Mesothelial cell of epicardium (in vitro differentiated cells): ENCODE results near the gene ZNF83. TPM values are rescaled to one million over a fixed set of nuclear protein-coding genes. Genes with fewer than 3 reads are reported as not detected.

ENCODE experiments used
- DNase-seq, 2 experiments: peaks; one replicate each; pipeline ENCODE4 v3.0.0; 2021; ENCODE audit warnings: low spot score in 2 of 2; ENCODE audit not compliant: unreplicated experiment in 2 of 2
- H3K27ac Mint-ChIP-seq: 2 replicates; pipeline ENCODE4 v1.8.0; 2021; ENCODE audit warnings: mixed read lengths
- H3K27me3 Mint-ChIP-seq: 2 replicates; pipeline ENCODE4 v1.8.0; 2021; ENCODE audit warnings: low read depth, mixed read lengths
- H3K36me3 Mint-ChIP-seq: 2 replicates; pipeline ENCODE4 v1.8.0; 2021; ENCODE audit warnings: mixed read lengths
- H3K4me1 Mint-ChIP-seq: 2 replicates; pipeline ENCODE4 v1.8.0; 2021; ENCODE audit warnings: mixed read lengths
- H3K4me3 Mint-ChIP-seq: 2 replicates; pipeline ENCODE4 v1.8.0; 2021; ENCODE audit warnings: mild to moderate bottlenecking, moderate library complexity, mixed read lengths
- H3K9me3 Mint-ChIP-seq: 2 replicates; pipeline ENCODE4 v1.8.0; 2021; ENCODE audit warnings: mixed read lengths
- total RNA-seq: library from RNA; stranded (reverse); gene quantifications from 3 replicates; pipeline ENCODE4 v1.2.1, GENCODE V29; 2021
- TF ChIP-seq, protein P1 (sequence below): fragments of 200-600 bp; sonication (generic); IDR thresholded peaks from one replicate; pipeline ENCODE4 v1.5.0; 2021; ENCODE audit warnings: antibody characterized with exemption; ENCODE audit not compliant: unreplicated experiment

The ZNF83 gene
- total RNA-seq, 1 donor from 2014 or later, result 143 TPM

DNA sequence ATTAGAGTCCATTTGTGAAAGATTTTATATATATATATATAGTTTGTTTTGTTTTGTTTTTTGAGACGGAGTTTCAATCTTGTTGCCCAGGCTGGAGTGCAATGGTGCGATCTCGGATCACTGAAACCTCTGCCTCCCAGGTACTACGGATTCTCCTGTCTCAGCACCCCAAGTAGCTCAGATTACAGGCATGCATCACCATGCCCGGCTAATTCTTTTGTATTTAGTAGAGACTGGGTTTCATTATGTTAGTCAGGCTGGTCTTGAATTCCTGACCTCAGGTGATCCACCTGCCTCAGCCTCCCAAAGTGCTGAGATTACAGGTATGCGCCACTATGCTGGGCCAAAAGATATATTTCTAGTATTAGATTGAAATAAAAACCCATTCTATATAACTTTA, 72.0 kb downstream of the ZNF83 start:
- TF ChIP-seq, protein P1, sequence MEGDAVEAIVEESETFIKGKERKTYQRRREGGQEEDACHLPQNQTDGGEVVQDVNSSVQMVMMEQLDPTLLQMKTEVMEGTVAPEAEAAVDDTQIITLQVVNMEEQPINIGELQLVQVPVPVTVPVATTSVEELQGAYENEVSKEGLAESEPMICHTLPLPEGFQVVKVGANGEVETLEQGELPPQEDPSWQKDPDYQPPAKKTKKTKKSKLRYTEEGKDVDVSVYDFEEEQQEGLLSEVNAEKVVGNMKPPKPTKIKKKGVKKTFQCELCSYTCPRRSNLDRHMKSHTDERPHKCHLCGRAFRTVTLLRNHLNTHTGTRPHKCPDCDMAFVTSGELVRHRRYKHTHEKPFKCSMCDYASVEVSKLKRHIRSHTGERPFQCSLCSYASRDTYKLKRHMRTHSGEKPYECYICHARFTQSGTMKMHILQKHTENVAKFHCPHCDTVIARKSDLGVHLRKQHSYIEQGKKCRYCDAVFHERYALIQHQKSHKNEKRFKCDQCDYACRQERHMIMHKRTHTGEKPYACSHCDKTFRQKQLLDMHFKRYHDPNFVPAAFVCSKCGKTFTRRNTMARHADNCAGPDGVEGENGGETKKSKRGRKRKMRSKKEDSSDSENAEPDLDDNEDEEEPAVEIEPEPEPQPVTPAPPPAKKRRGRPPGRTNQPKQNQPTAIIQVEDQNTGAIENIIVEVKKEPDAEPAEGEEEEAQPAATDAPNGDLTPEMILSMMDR, result no peak
- no peak overlapping the region for H3K4me3 Mint-ChIP-seq
- H3K27ac Mint-ChIP-seq, result no peak overlapping the region
- H3K9me3 Mint-ChIP-seq, result no peaks in the 10 kb centered on the region
- DNase-seq, result no peak
- peaks cover 16% of the 10 kb centered on the region for H3K4me1 Mint-ChIP-seq
- H3K36me3 Mint-ChIP-seq, result peaks cover 31% of the 10 kb centered on the region
- H3K27me3 Mint-ChIP-seq, result no peaks in the 10 kb centered on the region

Other genes with a start within 250 kb of the ZNF83 start
- 10.8 to 12.7 TPM (median 11.8 TPM) in 3 replicates for gene ZNF528, start 240.5 kb downstream of the ZNF83 start, total RNA-seq
- gene ZNF534, start 209.2 kb downstream of the ZNF83 start, total RNA-seq, result not detected in 3 replicates
- 0.34 to 0.69 TPM (median 0.56 TPM) in 3 replicates for gene ZNF578, start 184.8 kb downstream of the ZNF83 start, total RNA-seq
- gene ZNF808, start 110.7 kb downstream of the ZNF83 start, total RNA-seq, result 35.8 to 37.5 TPM (median 36.7 TPM) in 3 replicates
- 26.3 TPM in 3 replicates for gene ZNF701, start 68.1 kb downstream of the ZNF83 start, total RNA-seq
- gene ZNF611, start 96.7 kb upstream of the ZNF83 start, total RNA-seq, result 26.7 to 29.6 TPM (median 29.0 TPM) in 3 replicates
- 16.7 to 18.3 TPM (median 17.3 TPM) in 3 replicates for gene ZNF600, start 148.4 kb upstream of the ZNF83 start, total RNA-seq
- 19.3 to 22.4 TPM (median 22.2 TPM) in 3 replicates for gene ZNF28, start 183.3 kb upstream of the ZNF83 start, total RNA-seq
- 30.6 to 35.5 TPM (median 33.8 TPM) in 3 replicates for gene ZNF468, start 219.3 kb upstream of the ZNF83 start, total RNA-seq